ENCODE results near the gene PLEKHH2.

- TF ChIP-seq CTCF (IDR thresholded peaks at IDR 0.05; ENCODE audit: insufficient read depth, low read depth, low read length) (no peak), EZH2 (IDR thresholded peaks at IDR 0.05; ENCODE audit: insufficient read depth, low read length) (no peak)
These were observed 175.9 kb downstream of the PLEKHH2 start for GRCh38 chr2:43812947-43813346.

Data from astrocyte (in vitro differentiated cells and primary cell).